GM20431 (cell line): ENCODE results near the gene HOXA2.

Experiments
- in situ Hi-C: fragments of 300-500 bp; cut with MseI, MboI; formaldehyde crosslinking; loops from one replicate; pipeline ENCODE4 v1.15.0; 2020; ENCODE audit warnings: low sequenced_read_pairs; ENCODE audit not compliant: unreplicated experiment

Gene HOXA2

DNA sequence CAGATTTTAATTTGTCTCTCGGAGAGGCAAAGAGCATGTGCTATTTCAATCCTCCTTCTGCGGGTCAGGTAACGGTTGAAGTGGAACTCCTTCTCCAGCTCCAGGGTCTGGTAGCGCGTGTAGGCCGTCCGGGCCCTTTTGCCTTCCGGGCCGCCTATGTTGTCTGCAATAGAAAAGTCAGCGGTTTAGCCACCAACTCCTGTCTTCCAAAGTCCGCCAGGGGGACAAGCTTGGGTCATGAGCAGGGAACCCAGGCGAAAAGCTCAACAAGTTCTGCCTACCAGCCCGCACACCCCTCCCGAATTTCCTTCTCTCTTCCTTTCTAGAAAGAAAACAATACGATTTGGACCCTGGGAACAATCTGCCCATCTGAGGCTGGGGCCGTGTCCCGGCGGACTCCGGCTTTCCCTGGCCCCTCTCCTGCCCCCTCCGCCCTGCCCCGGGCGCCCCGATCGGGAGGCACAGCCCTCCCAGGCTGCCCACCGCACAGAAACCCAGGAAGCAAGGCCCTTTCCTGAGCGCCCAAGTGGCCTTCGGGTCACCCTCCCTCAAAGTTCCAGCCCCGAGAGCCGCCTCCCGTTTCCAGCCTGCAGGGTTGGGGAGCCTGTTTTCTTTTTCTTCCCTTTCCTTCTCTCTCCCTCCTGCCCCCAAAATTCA lies 39.6 kb upstream of the HOXA2 start:
- in situ Hi-C loops, result no loop called here

- in situ Hi-C loops, result no loop called here
Measured at GRCh38 chr7:27141137-27141922, 38.8 kb upstream of the HOXA2 start.

GRCh38 chr7:27140126-27140857 lies 37.8 kb upstream of the HOXA2 start:
- in situ Hi-C loops, result no loop called here

- in situ Hi-C loops, result no loop called here
Measured at GRCh38 chr7:27139334-27140125, 37.0 kb upstream of the HOXA2 start.

- in situ Hi-C loops, result no loop called here
Measured at GRCh38 chr7:27138985-27139333, 36.5 kb upstream of the HOXA2 start.

DNA sequence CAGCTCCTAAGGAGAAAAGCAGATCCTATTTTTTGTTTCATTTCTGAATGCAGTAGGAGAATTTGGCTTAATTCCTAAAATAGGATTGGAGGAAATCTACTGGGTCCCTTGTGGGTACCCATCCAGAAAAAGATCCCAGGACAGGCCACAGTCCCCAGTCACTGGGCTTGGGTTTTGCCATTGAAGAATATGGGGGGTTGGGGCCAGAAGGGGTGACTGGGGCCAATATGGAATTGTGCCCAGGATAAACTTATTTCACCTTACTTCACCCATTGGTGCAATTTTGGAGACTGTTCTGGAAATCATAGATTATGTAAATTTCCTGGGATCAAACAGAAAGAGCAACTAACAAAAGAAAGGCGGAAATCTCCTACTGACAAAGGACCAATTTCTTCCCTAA lies 36.0 kb upstream of the HOXA2 start:
- in situ Hi-C loops, result no loop called here

DNA sequence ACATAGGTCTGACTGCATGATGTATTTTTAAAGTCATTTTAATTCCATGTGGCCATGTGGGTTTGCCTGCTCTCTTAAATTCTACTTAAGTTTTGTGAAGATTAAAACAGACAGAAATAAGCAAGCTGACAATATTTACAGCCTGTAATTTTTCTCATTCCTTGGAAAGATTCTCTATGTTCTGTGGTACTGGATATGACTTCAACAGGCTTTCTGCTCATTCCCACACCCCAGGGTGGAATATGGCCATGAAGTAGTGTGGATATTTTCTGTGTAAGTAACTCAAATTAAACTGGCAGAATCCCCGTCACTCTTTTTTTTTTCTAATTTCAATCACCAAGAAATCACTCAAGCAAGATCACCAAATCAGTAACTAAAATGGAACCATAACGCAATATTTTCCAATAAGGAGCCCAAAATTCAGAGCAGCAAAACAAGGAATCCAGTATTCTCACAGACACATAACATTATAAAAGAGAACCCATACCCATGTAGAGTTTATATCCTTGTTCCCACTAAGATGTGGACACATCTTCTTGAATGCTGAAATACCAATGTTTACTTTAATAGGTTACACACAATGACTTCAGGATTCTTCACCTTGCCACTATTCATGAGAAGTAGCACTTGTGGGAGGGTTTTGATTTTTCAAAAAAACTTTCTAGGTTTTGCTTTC lies 35.3 kb upstream of the HOXA2 start:
- in situ Hi-C loops, result no loop called here

GRCh38 chr7:27134392-27134791 lies 31.9 kb upstream of the HOXA2 start:
- in situ Hi-C loops, result no loop called here

GRCh38 chr7:27133409-27134231 lies 31.1 kb upstream of the HOXA2 start:
- in situ Hi-C loops, result no loop called here

DNA sequence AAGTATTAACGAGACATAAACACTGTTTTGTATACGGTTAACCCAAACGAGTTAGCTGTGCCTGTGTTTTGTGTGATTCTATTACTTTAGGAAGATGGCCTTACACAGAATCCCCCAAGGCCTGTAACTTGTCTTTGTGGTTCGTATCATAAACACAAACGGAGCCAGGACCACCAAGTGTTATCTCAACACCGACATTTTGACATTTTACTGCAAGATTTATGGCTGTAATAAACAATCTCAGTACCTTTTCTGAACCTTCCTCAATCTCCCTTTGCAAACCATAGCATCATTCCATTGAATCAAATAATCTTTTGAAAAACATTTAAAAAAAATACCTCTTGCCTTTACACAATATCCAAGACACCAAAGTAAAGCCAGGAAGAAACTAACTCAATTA lies 30.5 kb upstream of the HOXA2 start:
- in situ Hi-C loops, result no loop called here

- in situ Hi-C loops, result no loop called here
Measured at GRCh38 chr7:27132214-27132613, 29.7 kb upstream of the HOXA2 start.

DNA sequence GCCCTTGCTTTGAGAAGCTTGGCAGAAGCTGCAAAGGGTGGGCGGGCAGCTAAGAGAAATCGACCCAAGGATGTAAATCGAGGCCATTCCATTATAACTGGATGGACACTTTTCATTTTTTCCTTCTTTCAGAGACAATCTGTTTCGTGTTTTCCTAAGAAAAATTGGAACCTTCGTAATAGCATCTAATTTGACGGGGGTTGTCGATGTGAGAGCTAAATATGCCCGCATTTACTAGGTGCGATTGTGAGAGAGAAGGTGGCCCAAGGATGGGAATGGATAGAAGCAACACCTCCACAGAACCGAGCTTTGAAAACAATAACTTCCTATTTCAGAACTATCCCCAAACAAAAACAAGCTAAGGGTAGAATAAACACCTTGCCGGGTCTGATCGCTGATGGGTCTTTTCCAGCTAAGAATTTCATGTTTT lies 28.9 kb upstream of the HOXA2 start:
- in situ Hi-C loops, result no loop called here

DNA sequence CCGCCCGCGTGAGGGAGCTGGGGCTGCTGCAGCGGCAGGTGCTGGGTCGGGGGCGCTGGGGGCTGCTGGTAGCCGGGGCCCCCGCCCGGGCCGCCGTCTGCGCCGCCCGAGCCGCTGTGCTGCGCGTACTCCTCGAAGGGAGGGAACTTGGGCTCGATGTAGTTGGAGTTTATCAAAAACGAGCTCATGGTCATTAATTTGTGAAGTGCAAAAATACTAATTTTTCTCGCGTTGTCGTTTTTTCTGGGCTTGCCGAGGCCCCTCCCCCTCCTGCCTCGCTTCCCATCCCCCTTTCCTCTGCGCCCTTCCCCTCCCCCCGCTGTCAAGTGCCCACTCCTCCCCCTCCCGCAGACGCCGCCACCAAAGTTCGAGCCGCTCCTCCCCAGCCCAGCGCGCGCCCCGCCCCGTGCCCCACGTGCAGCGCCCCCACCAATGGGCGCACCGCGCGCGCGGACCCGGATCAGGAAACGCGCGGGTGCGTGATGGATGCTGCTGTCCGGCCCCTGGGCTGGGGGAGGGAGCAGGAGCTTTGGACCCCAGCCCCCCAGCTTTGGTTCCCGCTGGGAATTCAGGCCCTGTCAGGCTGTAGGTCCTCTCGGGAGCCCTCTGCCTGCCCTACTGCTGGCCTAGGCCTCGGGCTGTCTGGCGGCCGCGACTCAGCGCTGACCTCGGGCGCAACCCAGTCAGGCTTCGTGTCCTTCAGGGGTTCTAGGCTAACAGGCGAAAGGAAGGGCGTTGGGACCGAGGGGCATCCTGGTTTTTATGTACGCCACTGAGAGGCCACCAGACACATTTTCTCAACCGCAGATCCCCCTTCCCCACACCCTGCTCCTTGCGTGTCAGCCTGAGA lies 28.3 kb upstream of the HOXA2 start, which contains the start of gene HOXA4:
Gene HOXA4, minus strand, starts transcription at position 218 of the 850 bp plus-strand sequence. Its CDS starts 24 bp downstream, at position 194.
- in situ Hi-C loops, result no loop called here

DNA sequence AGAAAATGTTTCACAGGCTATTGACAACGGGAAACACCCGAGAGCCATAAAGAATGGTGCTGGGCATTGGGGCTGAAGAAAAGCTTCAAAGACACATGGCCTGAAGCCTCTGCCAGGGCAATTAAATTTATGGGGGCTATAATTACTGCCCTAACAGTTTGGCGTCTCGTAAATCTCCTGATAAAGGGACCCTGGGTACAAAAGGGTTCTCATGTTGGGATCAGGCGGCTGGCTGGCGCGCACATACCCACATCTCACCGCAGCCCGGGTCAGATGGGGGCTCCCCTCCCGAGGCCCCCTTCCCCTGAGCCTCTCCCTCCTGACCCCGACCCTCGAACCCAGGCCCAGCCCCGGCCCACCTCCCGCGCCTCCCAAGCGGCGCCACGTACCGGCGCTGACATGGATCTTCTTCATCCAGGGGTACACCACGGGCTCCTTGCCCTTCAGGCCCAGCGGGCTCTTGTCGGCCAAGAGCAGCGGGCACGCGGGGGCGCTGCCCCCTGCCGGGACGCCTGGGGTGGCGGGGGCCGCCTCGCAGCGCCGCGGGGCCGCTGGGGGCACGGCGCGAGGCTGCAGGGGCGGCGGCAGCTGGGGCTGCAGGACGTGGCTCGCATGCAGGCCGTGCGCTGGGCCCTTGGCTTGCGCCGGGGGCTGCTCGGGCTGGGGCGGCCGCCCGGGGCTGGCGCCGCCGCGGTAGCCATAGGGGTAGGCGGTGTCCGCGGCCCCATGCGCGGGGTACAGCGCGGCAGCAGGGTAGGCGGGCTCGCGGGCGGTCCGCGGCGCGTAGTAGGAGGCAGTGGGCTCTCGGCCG lies 27.5 kb upstream of the HOXA2 start:
- in situ Hi-C loops, result no loop called here

- in situ Hi-C loops, result no loop called here
Measured at GRCh38 chr7:27128776-27129728, 26.6 kb upstream of the HOXA2 start.

GRCh38 chr7:27128034-27128433 lies 25.6 kb upstream of the HOXA2 start:
- in situ Hi-C loops, result no loop called here
